ENCODE data around the gene FOXK1. TPM values are rescaled to one million over a fixed set of nuclear protein-coding genes. Genes with fewer than 3 reads are reported as not detected.

Gene FOXK1
- total RNA-seq, 3 donors from 2014 or later = 30.1 to 48.5 (median 33.4) TPM

DNA sequence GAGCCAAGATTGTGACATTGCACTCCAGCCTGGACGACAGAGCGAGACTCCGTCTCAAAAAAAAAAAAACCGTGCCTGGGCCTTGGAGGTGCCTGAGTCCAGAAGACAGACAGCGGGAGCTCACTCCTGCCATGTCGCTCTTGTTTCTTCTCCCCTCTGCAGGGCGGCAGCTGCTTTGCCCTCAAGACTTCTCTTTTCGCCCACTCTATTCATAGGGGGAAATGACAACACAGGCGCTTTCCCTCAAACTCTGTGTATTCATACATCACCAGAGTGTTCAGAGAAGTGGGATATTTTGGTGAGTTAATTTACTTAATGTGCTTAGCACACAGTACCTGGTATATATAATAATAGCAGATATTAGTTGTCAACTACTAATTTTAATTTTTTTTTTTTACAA, 44.5 kb downstream of the FOXK1 start:
- H3K4me1 ChIP-seq (ENCODE audit: low read depth) = peaks cover 5% of the 10 kb centered on the region
- DNase-seq (no peak), ATAC-seq (no peak)
- TF ChIP-seq CTCF (IDR thresholded peaks at IDR 0.05) = no peak
- H3K36me3 ChIP-seq (ENCODE audit: low read depth) = no peaks in the 10 kb centered on the region
- no peak overlapping the region for H3K4me3 ChIP-seq
- intact Hi-C loops (cut with DNase I, micrococcal nuclease) = no loop called here
- H3K9me3 ChIP-seq = no peaks in the 10 kb centered on the region

GRCh38 chr7:4727914-4728705, 46.0 kb downstream of the FOXK1 start:
- intact Hi-C loops (cut with DNase I, micrococcal nuclease) = no loop called here

DNA sequence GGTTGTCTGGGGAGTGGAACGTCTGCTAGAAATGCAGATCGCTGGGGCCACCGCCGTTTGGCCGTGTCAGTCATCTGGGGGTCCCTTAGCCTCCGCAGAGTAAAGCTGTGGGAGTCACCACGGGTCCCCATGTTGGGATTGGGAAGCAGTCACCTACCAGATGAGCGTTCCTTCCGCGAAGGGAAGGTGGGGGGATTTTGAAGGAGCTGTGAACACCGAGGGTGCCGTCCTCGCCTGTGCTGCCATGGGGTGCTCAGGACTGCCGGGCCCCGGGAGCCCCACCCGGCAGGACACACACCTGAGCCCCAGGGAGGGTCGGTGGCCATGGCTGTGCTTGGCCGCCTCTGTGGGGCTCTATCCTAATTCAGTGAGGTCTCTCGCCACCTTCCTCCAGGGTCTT, 47.2 kb downstream of the FOXK1 start:
- H3K4me3 ChIP-seq = no peak overlapping the region
- H3K4me1 ChIP-seq (ENCODE audit: low read depth) = peaks cover 4% of the 10 kb centered on the region
- TF ChIP-seq CTCF (IDR thresholded peaks at IDR 0.05) = no peak
- no peak for DNase-seq
- ATAC-seq = no peak
- H3K36me3 ChIP-seq (ENCODE audit: low read depth) = no peaks in the 10 kb centered on the region
- intact Hi-C loops (cut with DNase I, micrococcal nuclease) = no loop called here
- H3K9me3 ChIP-seq = no peaks in the 10 kb centered on the region

More at GRCh38 chr7:4727914-4728705, 46.0 kb downstream of the FOXK1 start:
- DNase-seq (no peak), ATAC-seq (no peak)
- Histone ChIP-seq H3K4me3 (no peak overlapping the region), H3K9me3 (no peaks in the 10 kb centered on the region), H3K4me1 (ENCODE audit: low read depth) (peaks cover 5% of the 10 kb centered on the region), H3K36me3 (ENCODE audit: low read depth) (no peaks in the 10 kb centered on the region)
- no peak for TF ChIP-seq CTCF (IDR thresholded peaks at IDR 0.05)

GRCh38 chr7:4730276-4730675, 48.2 kb downstream of the FOXK1 start:
- no peak for ATAC-seq
- intact Hi-C loops (cut with DNase I, micrococcal nuclease) = no loop called here
- H3K4me1 ChIP-seq (ENCODE audit: low read depth) = no peaks in the 10 kb centered on the region
- H3K36me3 ChIP-seq (ENCODE audit: low read depth) = no peaks in the 10 kb centered on the region
- no peak overlapping the region for H3K4me3 ChIP-seq
- no peaks in the 10 kb centered on the region for H3K9me3 ChIP-seq
- no peak for DNase-seq
- no peak for TF ChIP-seq CTCF (IDR thresholded peaks at IDR 0.05)

DNA sequence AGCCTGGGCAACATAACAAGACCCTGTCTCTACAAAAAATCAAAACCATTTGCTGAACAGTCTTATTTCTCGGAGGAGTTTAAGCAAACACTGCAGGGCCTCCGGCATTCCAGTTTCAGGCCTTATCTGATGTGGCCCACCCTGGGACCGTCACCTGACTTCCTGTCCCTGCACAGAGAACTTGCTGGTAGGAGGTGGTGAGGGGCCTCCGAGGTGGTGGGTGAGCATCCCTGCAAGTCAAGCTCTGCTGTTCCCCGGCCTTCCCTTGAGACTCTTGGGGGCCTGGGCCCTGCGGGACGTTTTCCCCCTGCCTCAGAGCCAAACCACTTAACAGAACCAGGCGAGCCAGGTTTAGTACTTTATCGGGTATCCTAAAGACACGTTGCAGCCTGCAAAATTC, 48.9 kb downstream of the FOXK1 start:
- Histone ChIP-seq H3K36me3 (ENCODE audit: low read depth) (no peaks in the 10 kb centered on the region), H3K9me3 (no peaks in the 10 kb centered on the region), H3K4me1 (ENCODE audit: low read depth) (no peaks in the 10 kb centered on the region), H3K4me3 (no peak overlapping the region)
- DNase-seq (no peak), ATAC-seq (no peak)
- intact Hi-C loops (cut with DNase I, micrococcal nuclease) = no loop called here
- TF ChIP-seq CTCF (IDR thresholded peaks at IDR 0.05) = no peak
